Stimulated activated CD8-positive, alpha-beta memory T cell treated with anti-CD3 and anti-CD28 coated beads, Interleukin-15, amount 100 ng/mL, for 48 hours (primary cell): Measurements from ENCODE around the gene IGF2BP3.
"Not testable (repeated sequence)": the region's sequence is repeated elsewhere in the genome, so short reads cannot be mapped to it uniquely, and the experiment has no call there.

Experiments used
- DNase-seq, 2 donors: peaks; one replicate each; pipeline ENCODE4 v3.0.0-alpha.2; 2020; ENCODE audit warnings: low read depth in 2 of 2

IGF2BP3 gene

GRCh38 chr7:23470330-23471105 is at the start of gene IGF2BP3:
IGF2BP3 (minus strand) TSS chr7:23470491; CDS start chr7:23470110, 381 bp downstream.
- DNase-seq, result no peak

- DNase-seq, result no peak
Observed at GRCh38 chr7:23514755-23515154, 44.5 kb upstream of the IGF2BP3 start.

GRCh38 chr7:23513746-23514145 is 43.5 kb upstream of the IGF2BP3 start:
- DNase-seq, result not testable (repeated sequence)

GRCh38 chr7:23494009-23494408 is 23.7 kb upstream of the IGF2BP3 start:
- no peak for DNase-seq

- DNase-seq, result no peak
Observed at GRCh38 chr7:23491502-23491901, 21.2 kb upstream of the IGF2BP3 start.

GRCh38 chr7:23490357-23491135 is 20.3 kb upstream of the IGF2BP3 start:
- DNase-seq, result no peak

- DNase-seq, result not testable (repeated sequence)
Observed at GRCh38 chr7:23488714-23489113, 18.4 kb upstream of the IGF2BP3 start.

- no peak for DNase-seq
Observed at GRCh38 chr7:23487670-23488069, 17.4 kb upstream of the IGF2BP3 start.

GRCh38 chr7:23486002-23486773 is 15.9 kb upstream of the IGF2BP3 start:
- DNase-seq, result no peak

GRCh38 chr7:23482686-23483085 is 12.4 kb upstream of the IGF2BP3 start:
- no peak for DNase-seq

GRCh38 chr7:23477962-23478866 is 7.9 kb upstream of the IGF2BP3 start:
- DNase-seq, result no peak

GRCh38 chr7:23477157-23477499 is 6.8 kb upstream of the IGF2BP3 start:
- no peak for DNase-seq

GRCh38 chr7:23476286-23477156 is 6.2 kb upstream of the IGF2BP3 start:
- DNase-seq, result no peak

- no peak for DNase-seq
Observed at GRCh38 chr7:23475576-23475839, 5.2 kb upstream of the IGF2BP3 start.

- DNase-seq, result no peak
Observed at GRCh38 chr7:23474829-23475575, 4.7 kb upstream of the IGF2BP3 start.

GRCh38 chr7:23474094-23474828 is 4.0 kb upstream of the IGF2BP3 start:
- peak; percentile 73 to 85 for DNase-seq

- DNase-seq, result no peak
Observed at GRCh38 chr7:23473844-23474093, 3.5 kb upstream of the IGF2BP3 start.

GRCh38 chr7:23472956-23473843 is 2.9 kb upstream of the IGF2BP3 start:
- DNase-seq, result no peak
